GM21576 (cell line): ENCODE data around the gene ZNF384.

Experiments used
- ATAC-seq: cut with Tn5 transposase; IDR thresholded peaks from one replicate; pipeline ENCODE4 v1.9.1; 2021; ENCODE audit warnings: mild to moderate bottlenecking, moderate library complexity; ENCODE audit not compliant: unreplicated experiment

Gene ZNF384

DNA sequence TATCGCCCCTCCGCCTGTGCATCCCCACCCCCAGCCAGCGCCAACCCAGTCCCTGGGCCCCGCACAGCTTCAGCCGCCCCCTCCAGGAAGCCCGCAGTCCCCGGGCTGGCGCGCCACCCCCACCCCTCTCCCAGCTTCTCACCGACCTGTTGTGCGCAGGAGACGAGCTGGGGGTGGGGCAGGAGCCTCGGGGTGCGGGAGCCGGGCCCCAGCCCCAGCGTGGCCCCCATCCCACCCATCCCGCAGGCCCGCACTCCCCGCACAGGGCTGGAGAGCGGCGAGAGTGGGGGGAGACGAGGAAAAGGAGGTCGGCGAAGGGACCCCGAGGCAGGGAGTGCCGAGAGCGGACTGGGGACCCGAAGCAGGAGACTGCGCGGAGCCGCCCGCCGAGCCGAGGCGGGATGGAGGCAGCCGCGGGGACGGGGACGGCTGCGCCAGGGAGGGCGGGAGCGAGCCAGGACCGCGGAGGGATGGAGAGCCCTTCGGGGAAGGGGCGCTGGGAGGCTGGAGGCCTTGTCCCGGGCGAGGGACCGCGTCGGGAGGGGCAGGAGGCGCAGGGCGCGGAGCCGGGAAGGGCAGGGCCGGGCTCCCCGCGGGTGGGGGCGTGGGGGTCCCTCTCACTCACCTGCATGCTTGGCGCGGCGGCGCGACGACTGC lies 10.9 kb upstream of the ZNF384 start:
- no peak for ATAC-seq

GRCh38 chr12:6699259-6699988 lies 10.2 kb upstream of the ZNF384 start:
- no peak for ATAC-seq

- no peak for ATAC-seq
Observed at GRCh38 chr12:6698352-6699046, 9.3 kb upstream of the ZNF384 start.

DNA sequence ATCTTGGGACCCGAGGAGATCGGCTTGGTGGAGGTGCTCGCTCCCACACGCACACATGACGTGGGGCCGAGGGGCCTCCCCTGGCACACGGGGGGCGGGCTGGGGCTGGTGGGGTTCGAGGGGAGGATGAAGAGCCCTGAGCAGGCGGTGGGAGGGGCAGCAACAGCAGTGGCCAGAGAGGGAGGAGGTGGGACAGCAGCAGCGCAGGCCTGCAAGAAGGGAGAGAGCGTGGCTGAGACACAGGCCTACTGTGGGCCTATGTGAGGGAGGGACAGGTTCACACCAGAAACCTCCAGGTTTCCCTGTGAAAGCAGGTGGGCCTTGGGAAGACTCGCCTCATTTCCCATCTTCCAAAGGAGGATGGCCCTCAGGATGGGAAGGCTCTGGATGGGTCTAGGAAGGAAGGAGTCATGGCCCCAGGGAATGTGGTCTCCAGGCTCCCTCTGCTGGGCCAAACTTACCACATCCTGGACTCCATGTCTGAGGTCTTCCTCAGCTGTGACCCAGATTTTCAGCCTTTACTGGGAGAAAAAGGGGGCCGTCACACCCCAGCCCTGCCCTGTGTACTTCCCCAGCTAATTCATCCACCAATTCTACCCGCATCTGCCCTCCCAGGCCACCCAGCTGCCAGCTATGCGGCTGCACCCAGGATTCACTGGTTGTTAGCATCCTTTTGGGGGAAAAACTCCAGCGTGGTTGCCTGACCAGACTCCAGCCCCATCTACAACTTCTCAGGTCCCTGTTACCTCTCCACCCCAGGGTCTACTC lies 8.6 kb upstream of the ZNF384 start:
- ATAC-seq, result no peak

GRCh38 chr12:6696690-6697583 lies 7.8 kb upstream of the ZNF384 start:
- no peak for ATAC-seq

DNA sequence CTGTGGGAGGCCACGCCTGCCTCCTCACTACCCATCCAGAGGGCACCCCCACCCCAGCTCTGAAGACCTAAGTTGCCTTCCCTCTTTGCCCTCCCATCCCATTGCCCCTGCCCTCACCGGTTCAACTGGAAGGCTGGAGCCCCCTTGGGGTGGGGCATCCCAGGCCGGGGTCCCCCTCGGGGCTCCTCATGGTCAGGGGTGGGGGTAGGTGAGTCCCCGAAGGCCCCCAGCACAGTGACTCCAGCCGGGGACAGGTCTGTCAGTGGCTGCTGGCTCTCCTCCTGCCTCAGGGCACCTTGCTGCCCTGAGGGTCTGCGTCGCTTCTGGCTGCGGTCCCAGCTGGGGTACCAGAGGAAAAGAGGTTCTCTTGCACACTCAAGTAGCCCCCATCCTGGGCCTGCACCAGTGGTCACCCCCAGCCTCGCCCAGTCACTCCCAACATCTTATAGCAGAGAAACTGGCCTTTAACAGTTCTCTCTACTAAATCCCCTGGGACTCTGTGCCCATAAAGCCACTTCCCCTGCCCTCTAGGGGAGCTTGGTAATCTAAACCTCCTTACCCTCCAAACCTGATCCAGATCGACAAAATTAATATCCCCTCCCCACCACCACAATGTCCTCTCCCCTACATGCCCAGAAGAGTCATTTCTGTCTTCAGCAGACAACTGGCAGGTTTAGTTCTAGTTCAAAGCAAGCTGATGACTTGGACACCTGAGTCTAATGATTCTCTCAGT lies 6.3 kb upstream of the ZNF384 start:
- no peak for ATAC-seq

DNA sequence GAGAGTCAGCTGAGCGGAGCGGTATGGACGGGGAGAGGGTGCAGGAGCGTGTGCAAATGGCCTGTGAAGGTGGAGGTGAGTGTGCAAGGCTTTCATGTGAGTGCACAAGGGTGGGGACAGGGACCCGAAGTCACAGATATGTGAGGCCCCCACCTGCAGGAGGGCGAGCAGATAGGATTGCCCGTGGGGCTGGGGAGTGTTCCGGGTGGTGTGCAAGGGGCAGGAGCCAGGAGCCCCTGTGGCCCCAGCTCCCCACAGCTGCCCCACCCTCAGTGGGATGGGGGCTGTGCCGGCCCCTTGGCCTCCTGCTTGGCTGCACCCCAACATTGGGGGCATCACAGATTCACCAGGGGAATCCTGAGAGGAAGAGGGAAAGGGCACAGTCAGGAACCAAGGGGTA lies 5.5 kb upstream of the ZNF384 start:
- ATAC-seq, result no peak

DNA sequence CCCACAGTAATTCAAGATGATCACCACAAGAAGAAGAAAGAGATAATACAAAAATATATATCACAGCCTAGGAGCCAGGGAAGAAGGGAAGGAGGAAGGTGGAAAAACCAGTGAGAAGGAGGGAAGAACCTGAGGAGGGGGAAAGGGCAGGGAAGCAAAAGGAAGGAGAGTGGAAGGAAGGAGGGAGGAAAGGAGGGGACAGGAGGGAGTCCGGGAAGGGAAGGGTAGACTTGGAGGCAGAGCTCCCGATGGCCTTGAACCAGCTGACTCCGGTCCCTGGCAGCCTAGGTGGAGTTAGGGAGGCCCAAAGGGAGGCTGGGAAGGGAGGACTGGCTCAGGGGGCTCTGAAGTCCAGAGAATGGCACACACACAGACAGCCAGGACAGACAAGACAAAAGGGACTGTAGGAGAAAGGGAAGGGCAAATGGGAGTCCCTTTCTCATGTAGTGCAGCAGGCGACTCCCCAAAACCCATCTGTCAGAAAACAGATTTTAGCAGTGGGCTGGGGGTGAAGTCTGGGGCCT lies 4.7 kb upstream of the ZNF384 start:
- no peak for ATAC-seq

- ATAC-seq, result no peak
Observed at GRCh38 chr12:6692888-6693287, 3.7 kb upstream of the ZNF384 start.

- ATAC-seq, result no peak
Observed at GRCh38 chr12:6691473-6691872, 2.3 kb upstream of the ZNF384 start.

- ATAC-seq, result no peak
Observed at GRCh38 chr12:6688543-6688998, 604 bp downstream of the ZNF384 start.

GRCh38 chr12:6685814-6686213 lies 3.4 kb downstream of the ZNF384 start:
- no peak for ATAC-seq

DNA sequence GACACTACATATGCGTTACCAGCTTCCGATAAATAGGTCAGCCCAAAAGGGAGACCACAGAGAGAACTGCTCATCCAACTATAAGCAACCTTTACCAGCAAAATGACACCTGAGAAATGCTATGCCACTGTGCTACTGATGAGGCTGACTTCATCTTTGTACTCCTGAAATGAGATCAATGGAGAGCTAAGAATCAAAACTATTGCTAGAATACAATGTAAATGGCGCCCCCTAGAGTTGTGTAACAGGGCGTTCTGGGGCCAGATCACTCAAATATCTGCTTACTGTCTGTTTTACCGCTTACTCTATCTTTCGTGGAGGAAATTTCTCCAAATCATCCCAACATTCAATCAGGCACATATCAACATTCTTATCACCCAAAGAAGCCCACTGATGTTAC lies 4.6 kb downstream of the ZNF384 start:
- ATAC-seq, result no peak

- no peak for ATAC-seq
Observed at GRCh38 chr12:6676962-6677361, 12.2 kb downstream of the ZNF384 start.

DNA sequence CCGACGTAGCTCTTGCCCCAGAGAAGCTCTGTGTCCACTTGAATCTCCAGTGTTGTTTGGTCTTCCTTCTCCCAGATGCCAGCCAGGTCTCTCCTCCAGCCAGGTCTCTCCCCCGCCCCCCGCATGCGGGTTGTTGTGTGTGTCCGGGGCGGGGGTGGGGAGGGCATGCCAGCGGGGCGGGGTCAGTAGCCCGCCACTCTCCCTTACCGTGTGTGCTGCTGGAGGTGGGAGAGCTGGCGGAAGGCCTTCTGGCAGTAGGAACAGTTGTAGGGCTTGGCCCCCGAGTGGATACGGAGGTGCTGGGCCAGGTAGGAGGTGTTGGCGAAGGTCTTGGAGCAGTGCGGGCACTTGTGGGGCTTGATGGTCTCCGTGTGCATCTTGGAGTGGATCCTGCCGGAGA lies 17.0 kb downstream of the ZNF384 start:
- no peak for ATAC-seq

DNA sequence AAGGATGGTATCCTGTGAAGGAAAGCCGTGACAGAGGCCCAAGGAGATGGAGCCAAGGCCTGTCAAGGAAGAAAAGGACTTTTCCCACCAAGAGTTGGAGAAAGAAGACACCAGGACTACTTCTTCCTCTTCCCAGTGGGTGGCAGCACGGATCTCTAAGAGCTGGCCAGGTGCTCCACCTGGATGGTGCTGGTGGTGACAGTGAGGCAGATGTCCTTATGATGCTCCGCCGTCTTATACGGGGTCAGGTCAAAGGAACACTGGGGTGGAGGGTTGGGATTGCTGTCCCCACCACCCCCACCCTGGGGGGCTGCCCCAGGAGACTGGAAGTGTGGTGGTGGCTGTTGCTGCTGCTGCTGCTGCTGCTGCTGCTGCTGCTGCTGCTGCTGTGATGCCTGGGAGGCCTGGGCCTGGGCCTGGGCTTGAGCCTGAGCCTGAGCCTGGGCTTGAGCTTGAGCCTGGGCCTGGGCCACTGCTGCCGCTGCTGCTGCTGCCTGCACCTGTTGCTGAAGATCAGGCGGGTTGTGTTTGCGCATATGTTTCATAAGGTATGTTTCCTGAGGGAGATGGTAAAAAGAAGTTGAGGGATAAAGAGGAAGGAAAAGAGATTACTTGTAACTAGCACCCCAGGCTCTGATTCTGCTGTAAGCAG lies 21.5 kb downstream of the ZNF384 start:
- no peak for ATAC-seq

GRCh38 chr12:6666211-6666610 lies 23.0 kb downstream of the ZNF384 start:
- ATAC-seq, result no peak

DNA sequence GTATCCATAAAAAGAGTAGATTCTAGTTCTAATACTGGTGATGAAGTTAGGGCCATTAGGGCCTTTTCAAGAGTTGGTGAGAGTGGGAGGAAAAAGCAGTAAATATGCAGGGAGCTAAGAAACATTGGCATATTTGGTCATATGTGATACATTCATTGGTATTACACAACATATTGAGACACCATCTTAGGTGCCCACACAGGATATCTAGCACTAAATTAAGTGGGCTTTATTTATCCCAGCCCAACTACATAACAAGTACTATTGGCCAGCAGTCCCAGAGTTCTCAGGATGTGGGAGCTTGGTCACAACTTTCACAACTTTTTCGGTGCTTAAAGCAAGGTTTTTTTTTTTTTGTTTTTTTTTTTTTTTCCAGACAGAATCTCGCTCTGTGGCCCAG lies 24.3 kb downstream of the ZNF384 start:
- no peak for ATAC-seq
